ENCODE measurements around the gene PCNX2.

PCNX2 gene

DNA sequence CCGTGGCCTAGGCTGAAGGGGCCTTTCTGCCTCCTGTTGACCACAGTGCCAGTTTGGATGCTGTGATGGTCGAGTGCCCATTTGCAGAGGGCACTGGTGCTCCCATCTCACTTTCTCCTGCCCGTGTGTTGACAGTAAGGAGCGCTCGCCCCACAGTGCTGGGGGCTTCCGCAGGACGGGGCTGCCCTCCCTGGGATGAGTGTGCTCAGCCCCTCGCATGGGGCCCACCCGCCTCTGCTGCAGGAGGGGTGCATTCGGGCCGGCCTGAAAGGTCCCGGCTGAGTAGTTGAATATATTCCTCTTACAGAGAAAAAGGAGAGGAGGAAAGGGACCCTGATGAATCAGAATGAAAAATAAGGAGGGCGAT is 307.8 kb downstream of the PCNX2 start:
- no peak overlapping the region for H3K27ac ChIP-seq
- TF ChIP-seq CTCF (IDR thresholded peaks at IDR 0.05) (no peak), ZFX (IDR thresholded peaks at IDR 0.05; ENCODE audit: borderline replicate concordance) (no peak)

GRCh38 chr1:232987046-232987773 is 308.3 kb downstream of the PCNX2 start:
- TF ChIP-seq CTCF (IDR thresholded peaks at IDR 0.05) (no peak), ZFX (IDR thresholded peaks at IDR 0.05; ENCODE audit: borderline replicate concordance) (no peak)
- no peak overlapping the region for H3K27ac ChIP-seq

DNA sequence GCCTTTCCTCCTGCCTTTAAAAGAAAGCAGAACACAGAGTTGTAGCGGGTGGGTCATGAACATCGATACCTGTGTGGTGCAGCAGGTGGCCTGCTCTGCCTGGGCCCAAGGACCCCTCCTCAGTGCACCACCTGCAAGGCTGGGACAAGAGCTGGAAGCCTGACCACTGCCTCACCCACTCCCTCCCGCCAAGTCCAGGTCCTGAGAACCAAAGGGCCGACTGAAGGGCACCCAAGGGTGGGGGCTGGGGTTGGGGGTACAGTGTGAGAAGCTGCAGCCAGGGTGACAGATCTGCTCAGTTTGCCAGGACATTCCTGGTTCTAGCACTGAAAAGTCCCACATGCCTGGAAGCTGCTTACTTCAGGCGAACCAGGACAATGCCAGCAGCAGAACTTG is 309.0 kb downstream of the PCNX2 start:
- TF ChIP-seq ZFX (IDR thresholded peaks at IDR 0.05; ENCODE audit: borderline replicate concordance): no peak
- no peak for TF ChIP-seq CTCF (IDR thresholded peaks at IDR 0.05)
- H3K27ac ChIP-seq: no peak overlapping the region

DNA sequence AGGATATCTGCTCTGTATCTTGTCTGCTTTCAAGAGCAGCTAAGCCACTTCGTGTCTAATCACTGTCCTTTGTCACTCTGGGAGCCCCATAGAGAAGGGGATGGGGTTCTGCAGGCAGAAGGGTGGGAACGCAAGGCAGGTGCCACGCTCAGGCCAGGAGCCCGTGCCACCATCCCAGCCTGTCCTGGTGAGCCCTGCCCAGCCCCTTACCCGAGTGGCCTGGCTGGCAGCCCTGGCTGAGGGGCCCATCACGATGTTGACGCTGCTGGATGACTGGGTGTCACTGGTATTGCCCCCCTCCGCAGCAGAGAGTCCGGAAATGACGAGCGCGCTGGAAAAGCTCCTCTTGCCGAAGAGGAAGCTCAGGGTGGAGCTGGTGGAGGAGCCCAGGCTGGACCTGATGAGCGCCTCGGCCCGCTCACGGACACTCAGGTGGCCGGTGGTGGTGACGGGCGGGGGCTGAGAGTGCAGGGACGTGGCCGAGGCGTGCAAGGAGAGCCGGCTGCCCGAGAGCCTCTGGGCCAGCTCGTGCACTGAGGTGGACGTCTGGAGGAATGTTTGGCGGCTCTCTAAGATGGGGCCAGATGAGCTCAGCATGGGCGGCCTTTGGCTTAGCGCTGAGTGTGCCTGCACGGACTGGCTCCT is 309.5 kb downstream of the PCNX2 start:
- TF ChIP-seq CTCF (IDR thresholded peaks at IDR 0.05) (no peak), ZFX (IDR thresholded peaks at IDR 0.05; ENCODE audit: borderline replicate concordance) (no peak)
- no peak overlapping the region for H3K27ac ChIP-seq

DNA sequence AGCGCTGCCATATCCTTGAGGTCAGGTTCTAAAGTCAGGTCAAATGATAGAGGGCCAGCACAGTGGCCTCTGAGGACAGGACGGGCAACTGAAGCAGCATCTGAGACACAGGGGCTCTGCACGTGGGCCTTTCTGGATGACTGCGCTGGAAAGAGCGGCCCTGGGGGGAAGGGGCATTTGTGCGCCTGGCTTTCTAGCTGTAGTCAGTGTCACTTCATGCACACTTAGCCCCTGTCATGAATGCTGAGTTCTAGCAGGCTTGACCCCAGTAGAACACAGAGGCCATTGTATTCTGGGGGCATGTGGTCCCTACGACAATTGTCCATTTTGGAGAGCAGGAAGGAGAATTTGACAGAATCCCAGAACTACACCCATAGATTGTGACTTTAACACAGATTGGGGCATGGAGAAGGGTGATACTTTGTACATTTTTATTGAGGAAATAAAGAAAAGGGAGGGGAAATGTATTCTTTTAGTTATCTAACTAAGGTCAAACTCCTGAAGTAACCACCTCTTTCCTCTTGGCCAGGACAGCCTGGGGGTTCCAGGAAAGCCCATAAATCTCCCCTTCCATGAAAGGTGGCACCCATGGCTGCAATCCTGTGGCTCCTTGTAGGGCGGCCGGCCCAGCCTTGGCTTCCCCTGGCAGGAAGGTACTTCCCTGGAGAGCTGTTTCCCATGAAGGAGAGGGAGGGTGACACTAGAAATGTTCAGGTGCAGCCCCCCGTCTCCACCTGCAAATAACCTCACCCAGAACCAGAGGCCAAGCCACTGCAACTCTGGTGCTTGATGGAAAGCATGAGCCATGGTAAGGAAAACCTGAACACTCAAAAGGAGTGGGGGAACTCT is 310.7 kb downstream of the PCNX2 start:
- TF ChIP-seq ZFX (IDR thresholded peaks at IDR 0.05; ENCODE audit: borderline replicate concordance) (no peak), CTCF (IDR thresholded peaks at IDR 0.05) (no peak)
- H3K27ac ChIP-seq: no peak overlapping the region

DNA sequence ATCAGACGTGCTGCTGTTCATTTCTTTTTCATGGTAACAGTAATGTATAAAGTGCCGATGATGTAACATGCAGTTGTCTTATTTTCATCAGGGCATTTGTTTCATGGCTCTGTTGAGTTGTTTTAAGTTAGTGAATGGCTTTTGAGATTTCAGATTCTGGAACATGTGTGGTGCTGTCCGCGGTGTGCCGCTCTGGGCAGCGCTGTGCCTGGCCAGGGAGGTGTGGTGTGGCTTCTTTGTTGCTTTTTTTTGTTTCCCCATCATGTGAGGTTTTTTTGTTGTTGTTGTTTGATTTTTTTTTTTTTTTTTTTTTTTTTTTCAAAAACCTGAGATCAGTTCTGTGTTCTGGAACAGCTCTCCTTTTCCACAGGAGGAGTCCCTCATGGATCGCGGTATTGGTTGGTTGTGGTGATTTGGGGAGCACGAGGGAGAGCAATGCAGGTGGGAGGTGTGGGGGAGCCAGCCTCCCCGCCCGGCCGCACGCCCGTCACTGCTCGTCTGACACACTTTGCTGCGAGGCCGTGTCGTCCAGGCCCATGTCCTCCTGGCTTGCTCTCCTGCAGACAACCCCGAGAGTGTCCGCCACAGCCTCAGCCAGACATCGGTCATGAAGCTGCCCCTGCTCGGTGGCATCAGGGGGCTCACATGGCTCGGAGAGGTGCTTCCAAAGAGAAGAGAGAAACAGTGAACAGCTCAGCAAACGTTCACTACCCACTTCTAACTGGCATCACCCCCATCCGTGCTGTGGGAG is 311.5 kb downstream of the PCNX2 start:
- TF ChIP-seq CTCF (IDR thresholded peaks at IDR 0.05) (no peak), ZFX (IDR thresholded peaks at IDR 0.05; ENCODE audit: borderline replicate concordance) (no peak)
- no peak overlapping the region for H3K27ac ChIP-seq

All from 22Rv1 (cell line).